Psoas muscle (tissue), 8 donors: Measurements from ENCODE around the gene SPTBN5. TPM values are rescaled to one million over a fixed set of nuclear protein-coding genes. Genes with fewer than 3 reads are reported as not detected.

Experiments
- ATAC-seq, 4 donors: fragments of 200-7000 bp; cut with Tn5 transposase; one replicate each; pipeline ENCODE4 v1.9.1; 2020; ENCODE audit warnings: moderate library complexity in 3 of 4, mild to moderate bottlenecking in 2 of 4
- DNase-seq, 2 donors: peaks; one replicate each; pipeline ENCODE4 v3.0.0-alpha.2; 2020
- H3K27ac ChIP-seq: fragments of 200-600 bp; one replicate; pipeline ENCODE4 v1.8.0; 2022
- H3K27me3 ChIP-seq, 3 donors: fragments of 200-600 bp in 1 of 3; one replicate each; pipeline versions ENCODE4 v1.6.1 to v1.8.0; 2013 to 2022; ENCODE audit warnings: low read length in 2 of 3, mild to moderate bottlenecking in 2 of 3, moderate library complexity in 1 of 3; ENCODE audit not compliant: insufficient read depth in 3 of 3
- H3K36me3 ChIP-seq, 2 donors: fragments of 200-600 bp in 1 of 2; one replicate each; pipeline versions ENCODE4 v1.6.1 to v1.8.0; 2013 to 2022; ENCODE audit warnings: low read depth in 1 of 2, mild to moderate bottlenecking in 1 of 2, moderate library complexity in 1 of 2; ENCODE audit not compliant: insufficient read depth in 1 of 2
- H3K4me1 ChIP-seq: fragments of 200-600 bp; one replicate; pipeline ENCODE4 v1.8.0; 2022
- H3K4me3 ChIP-seq: fragments of 200-600 bp; one replicate; pipeline ENCODE4 v1.8.0; 2022; ENCODE audit warnings: mild to moderate bottlenecking
- H3K9me3 ChIP-seq: fragments of 200-600 bp; one replicate; pipeline ENCODE4 v1.8.0; 2022
- WGBS, 3 donors: extraction: QIAGEN DNeasy Blood & Tissue Kit; methylation state at CpG; one replicate each; pipeline versions ENCODE4 v1.1.6 to v1.1.7; 2013; 5-methylcytosine and 5-hydroxymethylcytosine counted together
- intact Hi-C, 2 donors: fragments of 100-400 bp; cut with DNase I; formaldehyde crosslinking; loops; one replicate each; pipeline versions ENCODE4 v1.11.0 to v1.14.2; 2022
- polyA plus RNA-seq, 3 donors: library from polyadenylated mRNA; stranded (reverse); fragments of 200-250 nt; gene quantifications; one replicate each; pipeline ENCODE4 v1.2.3, GENCODE V29; 2013
- total RNA-seq, 4 donors: library from RNA; stranded (reverse); fragmentation: NEBNext Ultra II Directional in 2 of 4; extraction: Animal tissue kit (Norgen Biotek cat#: 25700) in 2 of 4; gene quantifications; one replicate each; pipeline versions ENCODE4 v1.2.1 to v1.2.4, GENCODE V29; 2021 to 2023
- TF ChIP-seq, protein P1 (sequence below): fragments of 200-600 bp; IDR thresholded peaks from one replicate; pipeline ENCODE4 v1.8.0; 2022; ENCODE audit warnings: antibody characterized with exemption
- donor health status: healthy with polysubstance abuse.
- donor health status: DM: no; HTN: no; CAD: no; lungs with moderate emphysema.
- donor health status: Bipolar disorder and iron deficiency.
- donor health status: healthy.
- donor health status: DM: yes; HTN: yes; CAD: no.
- donor health status: DM: no; HTN: no; CAD: no.
- donor health status: DM: no; HTN: no; CAD: no.
- donor health status: DM: yes; HTN: yes; CAD: no.

The SPTBN5 gene
- total and polyA plus RNA-seq, 7 donors, result 0.10 to 0.47 (median 0.22) TPM

DNA sequence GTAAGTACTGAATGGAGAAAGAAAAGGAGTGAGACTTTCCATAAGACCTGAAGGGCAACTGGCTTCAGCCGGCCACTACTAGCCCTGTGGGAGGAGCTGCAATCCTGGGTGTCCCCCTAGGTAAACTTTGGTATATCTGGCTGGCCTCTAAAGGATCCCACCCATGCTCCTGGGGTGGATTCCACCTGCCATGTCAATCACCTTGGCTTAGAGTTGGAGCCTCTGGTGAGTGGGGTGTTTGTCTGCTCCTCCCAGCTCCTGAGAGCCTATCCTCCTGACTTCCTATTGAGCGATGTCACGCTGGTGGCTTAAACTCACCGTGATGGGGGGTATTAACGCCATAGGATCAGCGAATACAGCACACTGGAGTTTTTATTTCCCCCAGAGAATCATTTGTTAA, 2.6 kb downstream of the SPTBN5 start:
- 75 to 79% (median 77%) methylated on average over 6 of the region's 6 CpGs for WGBS, 3 donors
- Histone ChIP-seq H3K4me3 (no peak overlapping the region), H3K27ac (no peak overlapping the region), H3K4me1 (peaks cover 8% of the 10 kb centered on the region), H3K36me3 (no peaks in the 10 kb centered on the region), H3K27me3 (no peaks in the 10 kb centered on the region), H3K9me3 (no peaks in the 10 kb centered on the region)
- TF ChIP-seq, protein P1, sequence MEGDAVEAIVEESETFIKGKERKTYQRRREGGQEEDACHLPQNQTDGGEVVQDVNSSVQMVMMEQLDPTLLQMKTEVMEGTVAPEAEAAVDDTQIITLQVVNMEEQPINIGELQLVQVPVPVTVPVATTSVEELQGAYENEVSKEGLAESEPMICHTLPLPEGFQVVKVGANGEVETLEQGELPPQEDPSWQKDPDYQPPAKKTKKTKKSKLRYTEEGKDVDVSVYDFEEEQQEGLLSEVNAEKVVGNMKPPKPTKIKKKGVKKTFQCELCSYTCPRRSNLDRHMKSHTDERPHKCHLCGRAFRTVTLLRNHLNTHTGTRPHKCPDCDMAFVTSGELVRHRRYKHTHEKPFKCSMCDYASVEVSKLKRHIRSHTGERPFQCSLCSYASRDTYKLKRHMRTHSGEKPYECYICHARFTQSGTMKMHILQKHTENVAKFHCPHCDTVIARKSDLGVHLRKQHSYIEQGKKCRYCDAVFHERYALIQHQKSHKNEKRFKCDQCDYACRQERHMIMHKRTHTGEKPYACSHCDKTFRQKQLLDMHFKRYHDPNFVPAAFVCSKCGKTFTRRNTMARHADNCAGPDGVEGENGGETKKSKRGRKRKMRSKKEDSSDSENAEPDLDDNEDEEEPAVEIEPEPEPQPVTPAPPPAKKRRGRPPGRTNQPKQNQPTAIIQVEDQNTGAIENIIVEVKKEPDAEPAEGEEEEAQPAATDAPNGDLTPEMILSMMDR, result no peak
- peak in 1 of 2 donors; percentile 12 for DNase-seq
- no peak for ATAC-seq
- intact Hi-C loops, result no loop called here

DNA sequence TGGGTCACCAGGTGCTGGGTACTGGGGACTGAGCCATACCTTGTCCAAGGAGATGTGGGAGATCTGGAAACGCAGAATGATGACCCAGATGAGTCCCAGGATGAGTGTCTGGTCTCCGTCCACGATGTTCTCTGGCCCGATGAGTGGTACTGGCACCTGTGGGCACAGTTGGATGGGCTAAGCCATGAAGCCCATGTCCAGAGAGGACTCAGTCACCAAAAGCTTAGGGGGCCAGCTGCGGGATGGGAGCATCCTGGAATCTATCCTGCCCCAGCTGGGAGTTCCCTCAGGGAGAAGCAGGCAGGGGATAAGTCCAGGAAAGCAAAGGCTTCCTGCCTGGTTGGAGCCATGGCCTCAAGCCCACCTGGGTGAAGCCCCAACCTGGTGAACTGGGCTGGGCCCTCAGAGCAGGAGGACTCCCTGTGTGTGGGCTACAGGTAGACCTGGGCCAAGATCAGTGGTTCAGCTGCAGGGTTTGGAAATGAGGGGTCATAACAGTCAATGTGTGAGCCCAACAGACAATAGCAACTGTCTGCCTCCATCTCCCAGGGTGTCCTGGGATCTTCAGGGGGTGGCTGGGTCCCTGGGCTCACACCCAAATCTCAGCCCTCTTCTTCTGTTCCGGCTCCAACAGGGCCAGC, 3.7 kb downstream of the SPTBN5 start:
- peaks cover 8% of the 10 kb centered on the region for H3K4me1 ChIP-seq
- H3K9me3 ChIP-seq, result no peaks in the 10 kb centered on the region
- H3K36me3 ChIP-seq, result no peaks in the 10 kb centered on the region
- peak in 1 of 2 donors; percentile 36 for DNase-seq
- intact Hi-C loops, result no loop called here
- no peaks in the 10 kb centered on the region for H3K27me3 ChIP-seq
- H3K4me3 ChIP-seq, result no peak overlapping the region
- TF ChIP-seq, protein P1, result no peak
- ATAC-seq, result no peak
- 89 to 97% (median 90%) methylated on average over 6 of the region's 6 CpGs for WGBS, 3 donors
- no peak overlapping the region for H3K27ac ChIP-seq

DNA sequence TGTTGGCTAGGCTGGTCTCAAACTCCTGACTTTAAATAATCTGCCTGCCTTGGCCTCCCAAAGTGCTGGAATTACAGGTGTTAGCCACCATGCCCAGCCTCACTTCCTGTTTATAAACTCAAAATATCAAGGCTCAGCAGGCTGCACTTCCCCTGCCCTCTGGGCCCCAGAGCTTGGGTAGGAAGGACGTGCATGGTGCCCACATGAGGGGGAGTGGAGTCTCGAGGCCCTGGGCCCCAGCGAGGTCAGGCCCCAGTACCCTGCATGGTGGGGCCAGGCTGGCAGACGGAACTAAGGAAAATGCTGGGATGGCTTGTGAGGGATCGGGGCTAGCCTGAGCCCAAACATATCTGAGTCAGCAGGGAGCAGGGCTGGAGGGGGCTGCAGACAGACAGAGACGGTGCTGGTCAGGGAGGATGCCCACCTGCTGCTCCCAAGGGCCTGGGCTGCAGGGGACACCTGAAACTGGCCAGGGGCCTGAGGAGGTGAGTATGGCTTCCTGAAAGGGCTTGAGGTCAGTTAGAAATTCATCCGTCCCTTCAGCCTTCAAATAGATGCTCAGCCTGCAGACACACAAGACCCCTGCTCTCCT, 5.1 kb downstream of the SPTBN5 start:
- Histone ChIP-seq H3K27me3 (no peaks in the 10 kb centered on the region), H3K4me1 (peaks cover 1% of the 10 kb centered on the region), H3K9me3 (no peaks in the 10 kb centered on the region), H3K36me3 (no peaks in the 10 kb centered on the region), H3K27ac (no peak overlapping the region), H3K4me3 (no peak overlapping the region)
- DNase-seq, result peak in 1 of 2 donors; percentile 25
- intact Hi-C loops, result loop anchor here in 1 of 2 donors (5.0 kb wide), 1 partner anchor 46 kb away; no protein-coding TSS in a partner anchor
- 83 to 90% (median 88%) methylated on average over 7 of the region's 7 CpGs for WGBS, 3 donors
- TF ChIP-seq, protein P1, result no peak
- ATAC-seq, result no peak

DNA sequence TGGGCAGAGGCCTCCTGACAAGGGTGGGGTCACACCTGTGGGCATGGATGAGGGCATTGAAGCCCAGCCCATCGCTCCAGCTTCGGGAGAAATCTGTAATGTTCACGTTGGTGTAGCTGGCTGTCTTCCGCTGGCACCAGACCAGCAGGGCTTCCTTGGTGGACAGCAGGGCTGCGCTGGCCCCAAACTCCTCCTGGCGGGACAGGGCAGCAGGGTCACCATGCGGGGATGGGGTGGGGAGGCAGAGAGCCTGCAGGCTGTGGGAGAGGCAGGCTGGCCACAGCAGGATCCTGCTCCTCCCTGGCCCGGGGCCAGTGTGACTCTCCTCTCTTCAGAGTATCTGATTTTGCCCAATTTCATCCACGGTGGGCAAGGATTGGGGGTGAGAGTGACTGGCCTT, 6.0 kb downstream of the SPTBN5 start:
- no peak for DNase-seq
- H3K36me3 ChIP-seq, result no peaks in the 10 kb centered on the region
- intact Hi-C loops, result loop anchor here in 1 of 2 donors (5.0 kb wide), 1 partner anchor 46 kb away; no protein-coding TSS in a partner anchor
- ATAC-seq, result no peak
- H3K4me1 ChIP-seq, result no peaks in the 10 kb centered on the region
- H3K9me3 ChIP-seq, result no peaks in the 10 kb centered on the region
- H3K27ac ChIP-seq, result no peak overlapping the region
- no peak overlapping the region for H3K4me3 ChIP-seq
- H3K27me3 ChIP-seq, result no peaks in the 10 kb centered on the region
- WGBS, 3 donors, result 83 to 86% (median 83%) methylated on average over 8 to 9 of the region's 9 CpGs
- TF ChIP-seq, protein P1, result no peak
